Renal cortical epithelial cell (primary cell): ENCODE measurements around the gene PRDM11. TPM values are rescaled to one million over a fixed set of nuclear protein-coding genes. Genes with fewer than 3 reads are reported as not detected.
A peak's percentile ranks its signal among the peaks of the same experiment; 100 is the strongest.

Experiments
- DNase-seq: peaks from one replicate; pipeline ENCODE4 v3.0.0-alpha.2; 2011; ENCODE audit warnings: low read depth
- total RNA-seq: library from RNA; depleted of rRNA; stranded (reverse); fragments of >200 nt; gene quantifications from 2 replicates; pipeline ENCODE4 v1.2.3, GENCODE V29; 2014

The PRDM11 gene
- total RNA-seq, 1 donor from 2014 or later = 10.1 TPM

- DNase-seq = no peak
Observed at GRCh38 chr11:45263773-45264172, 117.3 kb downstream of the PRDM11 start.

- DNase-seq = peak; percentile 99
Observed at GRCh38 chr11:45264839-45265515, 118.5 kb downstream of the PRDM11 start.

GRCh38 chr11:45265969-45266675 lies 119.7 kb downstream of the PRDM11 start:
- DNase-seq = no peak

- DNase-seq = peak; percentile 90
Observed at GRCh38 chr11:45266676-45267020, 120.2 kb downstream of the PRDM11 start.

GRCh38 chr11:45267052-45267451 lies 120.6 kb downstream of the PRDM11 start:
- no peak for DNase-seq

- peak; percentile 84 for DNase-seq
Observed at GRCh38 chr11:45267652-45268299, 121.3 kb downstream of the PRDM11 start.

- no peak for DNase-seq
Observed at GRCh38 chr11:45269678-45270077, 123.2 kb downstream of the PRDM11 start.

GRCh38 chr11:45270946-45271716 lies 124.7 kb downstream of the PRDM11 start:
- DNase-seq = no peak

GRCh38 chr11:45272701-45273100 lies 126.3 kb downstream of the PRDM11 start:
- DNase-seq = no peak

- no peak for DNase-seq
Observed at GRCh38 chr11:45273509-45273908, 127.1 kb downstream of the PRDM11 start.

GRCh38 chr11:45274206-45274605 lies 127.8 kb downstream of the PRDM11 start:
- DNase-seq = no peak

GRCh38 chr11:45275828-45276227 lies 129.4 kb downstream of the PRDM11 start:
- DNase-seq = no peak

GRCh38 chr11:45278714-45279113 lies 132.3 kb downstream of the PRDM11 start:
- no peak for DNase-seq

- no peak for DNase-seq
Observed at GRCh38 chr11:45279645-45280044, 133.2 kb downstream of the PRDM11 start.

- no peak for DNase-seq
Observed at GRCh38 chr11:45280449-45280848, 134.0 kb downstream of the PRDM11 start.

- peak; percentile 69 for DNase-seq
Observed at GRCh38 chr11:45282081-45282480, 135.6 kb downstream of the PRDM11 start.

Other genes with a start within 250 kb of the PRDM11 start
- gene TP53I11, start 195.8 kb upstream of the PRDM11 start, total RNA-seq = 4.9 and 11.5 TPM in 2 replicates
- gene SYT13, start 139.7 kb downstream of the PRDM11 start, total RNA-seq = 12.1 and 42.2 TPM in 2 replicates